GM18907 (cell line): ENCODE measurements around the gene LDLRAD1.
"Not testable (repeated sequence)": the region's sequence is repeated elsewhere in the genome, so short reads cannot be mapped to it uniquely, and the experiment has no call there.

Source experiments
- ATAC-seq: cut with Tn5 transposase; IDR thresholded peaks from one replicate; pipeline ENCODE4 v1.9.1; 2021; ENCODE audit warnings: mild to moderate bottlenecking, moderate library complexity; ENCODE audit not compliant: unreplicated experiment

LDLRAD1 gene

GRCh38 chr1:53995683-53996082, 22.3 kb downstream of the LDLRAD1 start:
- no peak for ATAC-seq

DNA sequence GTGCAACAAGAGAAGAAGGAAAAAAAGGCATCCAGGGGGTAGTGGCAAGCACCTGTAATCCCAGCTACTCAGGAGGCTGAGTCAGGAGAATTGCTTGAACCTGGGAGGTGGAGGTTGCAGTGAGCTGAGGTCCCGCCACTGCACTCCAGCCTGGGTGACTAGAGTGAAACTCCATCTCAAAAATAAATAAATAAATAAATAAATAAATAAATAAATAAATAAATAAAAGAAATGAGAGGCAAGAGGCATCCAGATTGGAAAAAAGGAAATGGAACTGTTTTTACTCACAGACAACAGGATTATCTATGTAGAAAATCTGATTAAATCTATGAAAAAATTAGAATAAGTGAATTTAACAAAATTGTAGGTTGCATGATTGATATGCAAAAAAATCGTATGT, 23.5 kb downstream of the LDLRAD1 start:
- not testable (repeated sequence) for ATAC-seq

GRCh38 chr1:53992085-53992874, 25.7 kb downstream of the LDLRAD1 start:
- ATAC-seq: no peak

GRCh38 chr1:53987880-53988279, 30.1 kb downstream of the LDLRAD1 start:
- no peak for ATAC-seq

DNA sequence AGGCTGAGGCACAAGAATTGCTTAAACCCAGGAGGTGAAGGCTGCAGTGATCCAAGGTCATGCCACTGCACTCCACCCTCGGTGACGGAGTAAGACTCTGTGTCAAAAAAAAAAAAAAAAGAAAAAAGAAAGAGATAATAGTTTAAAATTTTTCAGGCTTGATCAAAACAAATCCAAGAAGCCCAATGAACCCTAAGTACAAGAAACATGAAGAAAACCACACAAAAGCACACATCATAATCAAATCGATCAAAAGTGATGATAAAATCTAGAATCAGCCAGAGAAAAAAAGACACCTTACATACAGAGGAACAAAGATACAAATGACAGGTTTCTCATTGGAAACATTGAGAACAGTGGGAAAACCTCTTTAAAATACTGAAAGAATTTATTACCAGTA, 31.5 kb downstream of the LDLRAD1 start:
- ATAC-seq: no peak

DNA sequence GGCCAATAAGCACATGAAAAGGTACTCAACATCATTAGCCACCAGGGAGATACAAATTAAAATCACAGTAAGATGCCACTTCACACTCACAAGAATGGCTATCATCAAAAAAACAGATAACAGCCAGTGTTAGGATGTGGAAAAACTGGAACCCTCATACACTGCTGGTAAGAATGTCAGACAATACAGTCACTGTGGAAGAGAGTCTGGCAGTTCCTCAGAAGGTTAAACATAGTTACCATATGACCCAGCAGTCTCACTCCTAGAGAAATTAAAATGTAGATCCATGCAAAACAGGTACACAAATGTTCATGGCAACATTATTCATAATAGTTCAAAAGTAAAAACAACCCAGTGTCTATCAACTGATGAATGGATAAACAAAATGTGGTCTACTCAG, 33.3 kb downstream of the LDLRAD1 start:
- no peak for ATAC-seq

DNA sequence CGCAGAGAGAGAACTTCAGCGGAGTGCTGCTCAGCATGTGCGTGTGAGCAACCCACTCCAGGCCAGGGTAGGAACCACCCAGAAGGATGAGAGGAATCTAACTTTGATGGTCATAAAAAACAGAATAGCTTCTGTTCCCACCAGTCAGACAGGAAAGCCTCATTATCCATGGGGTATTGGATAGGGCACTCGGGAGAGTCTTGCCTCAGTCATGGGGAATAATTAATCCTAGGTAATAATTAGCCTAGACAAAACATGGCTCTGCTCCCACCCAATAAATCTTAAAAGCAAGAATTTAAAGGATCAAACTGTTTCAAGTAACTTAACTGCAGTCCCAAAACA, 35.3 kb downstream of the LDLRAD1 start:
- ATAC-seq: no peak

DNA sequence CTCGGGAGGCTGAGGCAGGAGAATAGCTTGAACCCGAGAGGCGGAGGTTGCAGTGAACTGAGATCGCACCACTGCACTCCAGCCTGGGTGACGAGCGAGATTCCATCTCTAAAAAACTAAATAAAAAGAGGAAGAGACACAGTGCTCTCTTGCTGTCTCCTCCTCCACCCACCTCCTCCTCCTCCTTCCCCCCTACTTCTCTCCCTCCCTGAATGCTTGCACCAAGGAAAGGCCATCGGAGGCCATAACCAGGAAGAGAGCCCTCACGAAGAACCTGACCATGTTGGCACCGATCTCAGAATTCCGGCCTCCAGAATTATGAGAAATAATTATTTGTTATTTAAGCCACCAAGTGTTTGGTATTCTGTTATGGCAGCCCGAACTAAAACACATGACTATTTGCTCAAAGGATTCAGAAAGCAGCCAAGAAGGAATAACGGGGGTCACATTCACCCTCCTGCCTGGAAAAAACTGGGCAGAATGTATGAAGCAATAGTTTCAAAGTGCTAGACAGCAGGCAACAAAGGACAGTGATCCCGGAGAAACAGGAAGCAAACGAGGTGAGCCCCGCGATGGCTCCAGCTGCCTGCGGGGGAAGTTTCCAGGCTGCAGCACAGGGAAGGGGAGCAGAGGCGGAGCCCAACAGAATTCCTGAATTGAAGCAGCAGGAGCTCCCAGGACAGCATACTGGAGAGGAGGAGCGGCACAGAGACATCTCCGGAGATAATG, 35.8 kb downstream of the LDLRAD1 start:
- no peak for ATAC-seq

- ATAC-seq: no peak
These were observed 36.8 kb downstream of the LDLRAD1 start for GRCh38 chr1:53981220-53981619.

DNA sequence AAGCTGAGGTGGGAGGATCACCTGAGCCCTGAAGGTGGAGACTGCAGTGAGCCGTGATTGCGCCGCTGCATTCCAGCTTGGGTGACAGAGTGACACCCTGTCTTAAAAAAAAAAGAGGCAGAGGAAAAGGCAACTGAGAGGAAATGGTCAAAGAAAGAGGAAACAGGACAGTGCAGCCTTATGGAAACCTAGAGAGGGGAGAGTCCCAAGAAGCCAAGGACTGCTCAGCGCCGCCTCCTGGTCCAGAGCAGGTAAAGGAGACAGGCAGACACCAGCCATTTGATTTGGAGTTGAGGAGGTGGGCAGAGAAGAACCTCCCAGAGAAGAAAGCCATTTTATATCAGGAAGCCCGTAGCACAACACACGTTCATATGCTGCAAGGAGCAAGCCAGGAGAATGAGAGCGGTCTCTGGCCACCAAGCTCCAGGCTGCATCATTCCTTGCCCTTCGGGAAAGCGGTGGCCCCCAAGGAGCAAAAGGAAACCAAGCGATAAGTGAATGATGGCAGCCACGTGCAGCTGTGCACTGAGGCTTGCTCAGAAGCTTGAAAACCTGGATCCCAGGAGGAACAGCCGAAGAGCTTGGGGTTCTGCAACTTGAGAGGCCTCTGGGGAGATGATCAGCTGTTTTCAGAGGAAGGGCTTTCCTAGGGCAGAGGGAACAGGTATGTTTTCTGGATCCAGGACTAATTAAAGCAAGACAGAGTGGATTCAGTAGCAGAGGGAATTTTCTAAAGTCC, 38.1 kb downstream of the LDLRAD1 start:
- ATAC-seq: no peak

DNA sequence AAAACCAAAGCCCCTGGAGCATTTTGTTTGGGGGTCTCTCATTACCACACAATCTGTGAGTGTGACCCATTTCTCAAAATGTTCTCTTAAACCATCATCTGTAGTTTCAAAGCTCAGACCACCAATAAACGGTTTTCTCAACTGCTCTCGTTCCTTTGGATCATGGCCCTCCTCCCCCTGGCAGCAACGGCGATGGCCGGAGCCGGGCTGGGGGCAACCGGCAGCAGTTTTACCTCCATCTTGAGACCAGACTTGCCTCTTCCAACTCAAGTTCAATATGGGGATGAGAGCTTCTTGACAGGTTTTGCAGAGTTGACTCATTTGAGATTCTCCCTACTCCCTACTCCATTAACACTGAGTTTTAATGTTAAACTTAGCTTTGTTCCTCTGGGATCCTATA, 42.1 kb downstream of the LDLRAD1 start:
- no peak for ATAC-seq

DNA sequence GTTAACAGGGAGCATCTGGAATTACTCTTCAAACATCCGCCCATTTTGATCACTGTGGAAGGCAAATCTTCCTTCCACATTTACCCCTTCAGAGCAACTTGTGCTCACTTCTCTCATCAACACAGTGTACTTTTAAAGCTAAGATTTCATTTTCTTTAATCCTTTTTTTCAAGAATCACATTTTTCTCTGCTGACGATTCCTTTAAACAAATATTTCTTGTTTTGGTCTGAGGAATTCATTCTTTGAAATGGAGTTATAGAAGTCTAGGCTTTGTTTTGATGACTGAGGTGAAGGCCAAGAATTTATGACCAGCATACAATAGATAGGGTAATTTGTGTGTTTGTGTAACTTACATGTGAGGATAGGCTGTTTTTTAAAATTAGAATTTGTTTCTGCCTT, 46.3 kb downstream of the LDLRAD1 start:
- no peak for ATAC-seq

DNA sequence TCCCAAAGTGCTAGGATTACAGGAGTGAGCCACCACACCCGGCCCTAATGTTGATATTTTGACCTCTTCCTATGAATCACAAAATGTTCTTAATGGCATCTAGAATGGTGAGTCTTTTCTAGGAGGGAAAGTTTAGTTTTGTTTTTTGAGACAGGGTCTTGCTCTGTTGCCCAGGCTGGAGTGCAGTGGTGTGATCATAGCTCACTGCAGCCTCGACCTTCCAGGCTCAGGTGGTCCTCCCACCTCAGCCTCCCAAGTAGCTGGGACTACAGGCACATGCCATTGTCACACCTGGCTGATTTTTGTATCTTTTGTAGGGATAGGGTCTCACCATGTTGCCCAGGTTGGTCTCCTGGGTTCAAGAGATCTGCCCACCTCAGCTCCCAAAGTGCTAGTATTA, 48.7 kb downstream of the LDLRAD1 start:
- not testable (repeated sequence) for ATAC-seq

GRCh38 chr1:53968125-53968513, 49.9 kb downstream of the LDLRAD1 start:
- no peak for ATAC-seq

GRCh38 chr1:53967409-53968124, 50.4 kb downstream of the LDLRAD1 start:
- ATAC-seq: no peak

DNA sequence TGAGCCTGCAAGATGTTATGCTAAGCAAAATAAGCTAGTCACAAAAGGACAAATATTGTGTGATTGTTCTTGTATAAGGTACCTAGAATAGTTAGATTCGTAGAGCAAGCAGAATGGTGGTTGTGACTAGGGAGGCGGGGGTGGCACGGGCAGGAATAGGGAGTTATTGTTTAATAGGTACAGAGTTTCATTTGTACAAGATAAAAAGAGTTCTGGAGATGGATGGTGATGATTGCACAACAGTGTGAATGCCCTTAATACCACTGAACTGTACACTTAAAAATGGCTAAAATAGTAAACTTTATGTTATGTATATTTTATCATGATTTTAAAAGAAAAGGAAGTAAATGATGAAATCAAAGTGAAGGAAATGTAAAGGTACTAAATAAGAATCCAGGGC, 51.2 kb downstream of the LDLRAD1 start:
- ATAC-seq: no peak

GRCh38 chr1:53964109-53964508, 53.9 kb downstream of the LDLRAD1 start:
- no peak for ATAC-seq

GRCh38 chr1:53963460-53963859, 54.5 kb downstream of the LDLRAD1 start:
- no peak for ATAC-seq

DNA sequence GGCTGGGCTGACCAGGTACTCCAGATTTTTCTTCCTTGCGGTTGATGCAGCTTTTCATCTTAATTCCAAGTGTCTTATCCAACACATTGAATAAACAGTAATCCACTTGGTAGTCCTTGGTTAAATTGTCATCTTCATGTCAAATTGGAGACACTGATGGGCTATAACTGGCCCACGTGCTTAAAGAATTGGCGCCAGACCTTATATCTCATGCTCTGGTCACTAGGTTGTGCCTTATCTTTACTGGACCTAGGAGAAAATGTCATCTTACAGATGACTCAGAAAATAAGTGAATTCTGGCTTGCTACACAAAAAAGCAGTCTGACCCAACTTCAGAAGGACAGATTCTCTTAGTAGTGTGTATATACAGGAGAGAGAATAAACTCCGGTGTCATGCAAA, 55.6 kb downstream of the LDLRAD1 start:
- no peak for ATAC-seq

GRCh38 chr1:53959664-53960250, 58.2 kb downstream of the LDLRAD1 start:
- ATAC-seq: no peak
